ENCODE measurements around the gene PAFAH1B2.

Gene PAFAH1B2

DNA sequence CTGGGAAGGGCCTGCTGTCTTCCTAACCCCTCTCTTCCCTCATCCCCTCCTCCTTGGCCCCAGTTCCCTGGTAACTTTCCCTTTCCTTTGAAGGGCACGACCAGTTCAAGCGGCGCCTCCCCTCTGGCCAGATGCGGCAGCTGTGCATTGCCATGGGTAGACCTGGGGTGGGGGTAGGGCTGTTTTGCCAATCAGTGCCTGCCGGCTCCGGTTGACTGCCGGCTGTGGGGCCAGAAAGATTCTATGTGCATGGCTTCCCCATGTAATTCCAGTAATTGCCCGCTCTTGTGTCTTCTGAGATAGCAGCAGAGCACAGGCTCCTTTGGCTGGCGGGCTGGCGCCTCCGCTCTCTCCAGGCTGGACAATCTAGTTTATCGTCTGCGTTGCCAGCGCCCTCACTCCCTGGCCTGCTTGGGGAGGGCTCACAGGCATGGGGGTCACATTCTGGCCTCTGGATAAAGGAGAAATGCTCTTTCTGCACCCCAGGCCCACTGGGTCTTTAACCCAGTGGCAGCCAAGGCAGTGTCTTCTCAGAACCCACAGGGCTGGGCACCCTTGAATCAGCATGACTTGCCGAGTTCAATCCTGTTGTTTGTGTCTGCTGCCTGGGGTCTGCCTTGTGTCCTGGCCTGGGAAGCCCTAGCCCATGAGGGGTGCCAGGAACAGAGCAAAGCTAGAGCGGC, 43.9 kb downstream of the PAFAH1B2 start:
- DNase-seq (ENCODE audit: low spot score) = no peak

DNA sequence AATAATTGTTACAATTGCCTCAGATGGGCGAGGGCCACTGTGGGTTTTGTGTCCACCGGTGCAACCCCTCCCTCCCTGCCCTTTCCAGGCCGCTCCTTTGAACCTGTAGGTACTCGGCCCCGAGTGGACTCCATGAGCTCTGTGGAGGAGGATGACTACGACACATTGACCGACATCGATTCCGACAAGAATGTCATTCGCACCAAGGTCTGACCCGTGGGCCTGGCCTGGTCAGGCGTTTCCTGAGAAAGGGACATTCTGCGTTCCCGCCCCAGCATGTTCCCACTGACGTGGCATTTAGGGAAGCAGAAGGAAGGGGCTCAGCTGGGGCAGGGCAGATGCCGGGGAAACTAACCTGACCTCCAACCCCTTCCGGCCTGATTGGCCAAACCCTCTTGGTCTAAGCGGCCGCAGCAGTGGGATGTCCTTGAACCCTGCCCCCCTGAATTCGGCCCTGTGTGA, 44.6 kb downstream of the PAFAH1B2 start:
- FAIRE-seq (no peak), DNase-seq (ENCODE audit: low spot score) (no peak)

More for the DNA sequence above, 43.9 kb downstream of the PAFAH1B2 start:
- FAIRE-seq = no peak

DNA sequence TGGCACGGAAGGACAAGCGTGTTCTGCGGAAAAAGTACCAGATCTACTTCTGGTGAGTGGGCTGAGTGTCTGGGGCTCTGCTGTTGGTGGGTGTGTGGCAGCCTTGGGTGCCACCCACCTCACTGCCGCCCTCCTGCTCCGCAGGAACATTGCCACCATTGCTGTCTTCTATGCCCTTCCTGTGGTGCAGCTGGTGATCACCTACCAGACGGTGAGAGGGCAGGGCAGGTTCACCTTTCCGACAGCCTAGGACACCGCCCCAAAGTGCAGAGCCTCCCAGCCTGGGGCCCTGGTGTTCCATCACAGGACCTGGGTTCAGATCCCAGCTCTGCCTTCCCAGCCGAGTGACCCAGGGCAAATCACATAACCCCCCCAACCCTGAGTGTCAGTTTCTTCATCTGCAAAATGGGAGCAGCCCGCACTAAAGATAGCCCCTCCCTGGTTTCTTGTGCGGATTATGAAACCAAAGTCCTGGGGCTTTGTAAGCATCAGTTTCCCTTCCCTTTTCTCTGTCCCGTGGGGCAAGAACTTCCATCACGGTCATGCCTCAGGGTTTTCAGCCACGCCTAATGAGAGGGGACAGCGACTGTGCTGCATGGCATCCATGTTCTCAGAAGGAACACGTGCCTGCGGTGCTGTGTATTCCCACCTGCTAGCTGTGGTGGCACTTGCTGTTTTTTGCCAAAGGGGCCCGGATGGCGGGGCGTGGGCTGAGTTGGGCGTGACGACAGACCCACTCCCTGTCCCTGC, 45.3 kb downstream of the PAFAH1B2 start:
- DNase-seq (ENCODE audit: low spot score) = no peak
- FAIRE-seq = no peak

DNA sequence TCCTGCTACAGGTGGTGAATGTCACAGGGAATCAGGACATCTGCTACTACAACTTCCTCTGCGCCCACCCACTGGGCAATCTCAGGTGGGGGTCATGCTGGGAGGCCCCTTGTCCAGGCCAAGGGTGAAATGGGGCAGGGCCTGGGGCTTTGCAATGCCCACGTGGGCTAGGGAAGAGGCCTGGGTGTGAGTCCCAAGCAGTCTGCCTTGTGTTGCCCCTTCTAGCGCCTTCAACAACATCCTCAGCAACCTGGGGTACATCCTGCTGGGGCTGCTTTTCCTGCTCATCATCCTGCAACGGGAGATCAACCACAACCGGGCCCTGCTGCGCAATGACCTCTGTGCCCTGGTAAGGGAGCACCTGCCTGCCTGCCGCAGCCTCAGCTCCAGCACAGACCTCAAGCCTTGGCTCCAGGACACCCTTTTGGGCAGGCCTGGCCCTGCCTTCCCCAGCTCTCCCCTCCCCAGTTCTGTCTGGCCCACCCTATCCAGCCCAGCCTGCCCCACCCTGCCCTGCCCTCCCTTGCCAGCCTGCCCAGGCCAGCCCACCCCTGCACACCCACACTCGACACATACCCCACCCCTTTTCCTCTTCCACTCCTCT, 46.0 kb downstream of the PAFAH1B2 start:
- no peak for DNase-seq (ENCODE audit: low spot score)

DNA sequence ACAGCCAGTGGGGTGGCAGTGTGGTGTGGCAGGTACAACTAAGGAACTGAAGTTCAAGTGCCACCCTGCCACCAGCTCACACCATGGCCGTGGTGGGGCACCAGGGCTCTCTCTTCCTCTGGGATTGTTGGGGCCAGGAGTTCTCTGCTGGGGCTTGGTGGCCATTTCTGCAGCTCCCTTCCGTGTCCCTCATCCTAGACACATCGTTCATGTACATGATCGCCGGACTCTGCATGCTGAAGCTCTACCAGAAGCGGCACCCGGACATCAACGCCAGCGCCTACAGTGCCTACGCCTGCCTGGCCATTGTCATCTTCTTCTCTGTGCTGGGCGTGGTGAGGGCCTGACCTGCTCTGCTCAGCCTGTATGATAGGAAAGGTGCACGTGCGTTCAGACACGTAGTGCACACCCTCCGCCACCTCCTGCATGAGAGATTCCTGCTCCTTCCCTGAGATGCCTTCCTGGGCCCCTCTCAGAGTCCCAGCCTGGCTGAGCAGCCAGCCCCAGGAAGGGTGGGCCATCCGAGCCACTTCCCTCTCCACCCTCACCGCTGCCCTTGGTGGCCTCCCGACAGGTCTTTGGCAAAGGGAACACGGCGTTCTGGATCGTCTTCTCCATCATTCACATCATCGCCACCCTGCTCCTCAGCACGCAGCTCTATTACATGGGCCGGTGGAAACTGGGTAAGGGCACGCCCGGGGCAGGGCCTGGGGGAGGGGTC, 47.8 kb downstream of the PAFAH1B2 start:
- no peak for DNase-seq (ENCODE audit: low spot score)
- no peak for FAIRE-seq

More for the DNA sequence above, 46.0 kb downstream of the PAFAH1B2 start:
- no peak for FAIRE-seq

DNA sequence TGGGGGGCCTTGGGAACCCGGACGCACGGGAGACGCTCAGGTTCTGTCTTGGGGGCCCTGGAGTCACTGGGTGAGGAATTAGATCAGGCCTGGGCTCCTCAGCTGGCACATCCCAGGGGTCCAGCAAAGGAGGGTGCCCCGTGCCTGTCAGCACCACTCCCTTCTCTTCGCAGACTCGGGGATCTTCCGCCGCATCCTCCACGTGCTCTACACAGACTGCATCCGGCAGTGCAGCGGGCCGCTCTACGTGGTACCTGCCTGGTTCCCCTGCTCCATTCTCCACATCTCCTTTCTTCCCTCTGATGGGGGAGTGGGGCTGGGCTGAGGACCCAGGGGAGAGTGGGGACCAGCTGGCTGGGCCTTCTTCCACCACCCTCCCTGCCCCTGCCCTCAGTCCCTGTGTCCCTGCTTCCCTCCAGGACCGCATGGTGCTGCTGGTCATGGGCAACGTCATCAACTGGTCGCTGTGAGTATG, 48.4 kb downstream of the PAFAH1B2 start:
- no peak for DNase-seq (ENCODE audit: low spot score)
- FAIRE-seq = no peak

DNA sequence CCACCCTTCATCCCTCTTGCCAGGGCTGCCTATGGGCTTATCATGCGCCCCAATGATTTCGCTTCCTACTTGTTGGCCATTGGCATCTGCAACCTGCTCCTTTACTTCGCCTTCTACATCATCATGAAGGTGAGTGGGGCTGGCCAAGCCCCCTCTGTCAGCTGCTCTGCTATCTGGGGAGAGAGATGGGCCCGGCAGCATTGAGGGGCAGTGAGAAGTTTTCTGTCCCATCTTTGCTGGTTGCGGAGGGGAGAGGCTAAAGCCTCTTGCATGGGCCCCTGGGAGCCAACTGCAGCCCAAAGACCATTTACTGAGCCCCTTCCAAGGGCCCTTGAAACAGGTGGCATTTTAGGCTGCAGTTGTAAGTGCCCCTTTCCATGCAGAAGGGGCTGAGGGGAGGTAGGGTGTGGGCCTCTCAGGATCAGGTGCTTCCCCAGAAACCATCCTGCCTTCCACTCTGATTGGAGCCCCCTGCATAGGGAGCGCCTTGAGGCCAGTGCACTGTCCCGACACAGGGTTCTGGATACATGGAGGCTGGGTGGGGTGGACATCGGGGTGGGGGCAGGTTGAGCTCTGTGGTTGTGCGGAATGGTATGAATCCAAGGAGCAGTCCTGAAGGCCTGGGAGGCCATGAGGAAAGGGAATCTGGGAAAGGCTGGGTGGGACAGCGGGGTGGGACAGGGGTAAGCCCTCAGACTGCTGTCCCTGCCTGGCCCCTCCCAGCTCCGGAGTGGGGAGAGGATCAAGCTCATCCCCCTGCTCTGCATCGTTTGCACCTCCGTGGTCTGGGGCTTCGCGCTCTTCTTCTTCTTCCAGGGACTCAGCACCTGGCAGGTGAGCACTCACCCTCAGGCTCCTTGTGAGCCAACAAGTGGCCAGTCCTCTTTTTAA, 49.3 kb downstream of the PAFAH1B2 start:
- no peak for FAIRE-seq
- no peak for DNase-seq (ENCODE audit: low spot score)

DNA sequence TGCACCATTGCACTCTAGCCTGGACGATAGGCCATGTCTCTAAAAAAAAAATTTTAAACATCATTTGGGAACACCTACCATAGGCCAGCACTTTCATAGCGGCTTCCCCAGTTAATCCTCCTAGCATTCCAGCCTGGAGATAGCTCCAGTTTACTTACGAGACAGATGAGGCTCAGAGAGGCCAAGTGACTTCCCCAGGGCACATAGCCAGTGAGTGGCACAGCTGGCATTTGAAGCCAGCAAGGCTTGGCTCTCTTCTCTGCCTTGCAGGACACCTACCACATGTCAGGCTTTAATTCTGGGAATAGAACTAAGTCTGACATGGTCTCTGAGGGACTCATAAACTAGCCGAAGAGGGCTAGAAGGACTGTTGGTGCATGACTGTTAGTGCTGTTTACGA, 50.2 kb downstream of the PAFAH1B2 start:
- no peak for FAIRE-seq

DNA sequence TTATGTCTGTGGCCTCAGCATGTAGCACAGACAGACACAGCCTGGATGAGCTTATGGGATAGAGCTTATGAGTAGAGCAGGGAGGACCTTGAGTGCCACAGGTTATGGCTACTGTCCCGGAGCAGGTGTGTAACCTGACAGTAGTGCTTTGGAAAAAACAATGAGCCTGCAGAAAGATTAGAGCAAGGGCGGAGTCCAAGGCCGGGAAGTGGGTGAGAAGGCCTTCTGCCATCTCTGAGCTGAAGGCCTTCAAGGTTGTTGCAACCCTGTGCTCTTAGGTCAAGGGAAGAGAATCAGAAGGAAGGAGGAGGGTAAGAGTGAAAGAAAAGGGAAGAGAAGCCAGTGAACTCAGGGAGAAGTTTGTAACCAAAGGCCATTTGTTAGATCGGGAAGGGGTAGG, 51.2 kb downstream of the PAFAH1B2 start:
- FAIRE-seq = no peak

More for the DNA sequence above, 50.2 kb downstream of the PAFAH1B2 start:
- DNase-seq (ENCODE audit: low spot score) = no peak

DNA sequence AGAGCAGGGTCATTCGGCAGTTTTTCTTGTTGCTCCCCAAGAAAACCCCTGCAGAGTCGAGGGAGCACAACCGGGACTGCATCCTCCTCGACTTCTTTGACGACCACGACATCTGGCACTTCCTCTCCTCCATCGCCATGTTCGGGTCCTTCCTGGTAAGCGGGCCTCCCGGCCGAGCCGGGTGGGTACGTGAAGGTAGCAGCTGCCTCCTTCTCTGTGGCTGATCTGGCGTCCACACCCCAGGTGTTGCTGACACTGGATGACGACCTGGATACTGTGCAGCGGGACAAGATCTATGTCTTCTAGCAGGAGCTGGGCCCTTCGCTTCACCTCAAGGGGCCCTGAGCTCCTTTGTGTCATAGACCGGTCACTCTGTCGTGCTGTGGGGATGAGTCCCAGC, 51.7 kb downstream of the PAFAH1B2 start:
- FAIRE-seq (no peak), DNase-seq (ENCODE audit: low spot score) (no peak)

More for the DNA sequence above, 51.2 kb downstream of the PAFAH1B2 start:
- no peak for DNase-seq (ENCODE audit: low spot score)

DNA sequence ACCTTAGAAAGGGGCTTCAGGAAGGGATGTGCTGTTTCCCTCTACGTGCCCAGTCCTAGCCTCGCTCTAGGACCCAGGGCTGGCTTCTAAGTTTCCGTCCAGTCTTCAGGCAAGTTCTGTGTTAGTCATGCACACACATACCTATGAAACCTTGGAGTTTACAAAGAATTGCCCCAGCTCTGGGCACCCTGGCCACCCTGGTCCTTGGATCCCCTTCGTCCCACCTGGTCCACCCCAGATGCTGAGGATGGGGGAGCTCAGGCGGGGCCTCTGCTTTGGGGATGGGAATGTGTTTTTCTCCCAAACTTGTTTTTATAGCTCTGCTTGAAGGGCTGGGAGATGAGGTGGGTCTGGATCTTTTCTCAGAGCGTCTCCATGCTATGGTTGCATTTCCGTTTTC, 52.9 kb downstream of the PAFAH1B2 start:
- FAIRE-seq (no peak), DNase-seq (ENCODE audit: low spot score) (no peak)

DNA sequence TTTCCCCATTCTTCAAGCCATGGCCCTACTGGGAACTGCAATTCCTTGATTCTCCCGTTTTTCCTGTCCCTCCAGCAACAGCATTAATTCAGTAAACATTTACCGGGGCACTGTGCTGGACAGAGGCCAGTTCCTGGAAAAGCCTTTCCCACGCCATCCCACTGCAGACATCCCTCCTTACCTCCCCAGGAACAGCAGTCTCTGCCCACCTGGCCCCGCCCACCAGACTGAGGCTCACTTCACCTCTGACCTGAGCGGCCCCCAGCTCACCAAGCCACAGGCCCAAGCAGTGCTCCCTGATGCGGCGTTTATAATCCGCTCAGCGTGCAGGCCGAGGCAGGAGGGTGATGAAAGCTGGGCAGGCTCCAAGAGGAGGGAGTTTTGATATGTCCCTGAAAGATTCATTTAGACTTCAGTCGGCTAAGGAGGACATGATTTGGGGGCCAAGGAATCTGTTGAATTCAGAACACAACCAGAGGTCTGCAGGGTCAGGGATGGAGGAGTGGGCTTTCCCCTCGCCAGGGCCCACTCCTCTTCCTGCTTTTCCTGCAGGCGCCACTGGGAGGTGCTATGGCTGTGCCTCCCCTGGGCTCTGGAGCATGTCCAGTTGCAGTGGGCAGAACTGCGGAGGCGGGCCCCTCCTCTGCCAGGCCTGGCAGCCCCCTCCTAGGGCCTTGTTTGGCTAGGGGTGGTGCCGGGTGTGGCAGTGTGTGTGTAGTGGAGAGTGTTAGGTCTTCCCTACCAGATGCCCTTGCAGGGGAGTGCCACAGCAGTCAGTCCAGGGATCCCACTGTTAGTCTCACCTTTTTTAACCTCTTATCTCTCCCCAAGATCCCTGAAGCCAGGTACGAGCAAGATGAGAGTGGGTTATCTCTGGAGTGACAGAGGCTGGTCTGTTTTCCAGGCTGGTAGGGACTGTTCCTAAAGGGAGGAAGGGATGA, 53.7 kb downstream of the PAFAH1B2 start:
- no peak for DNase-seq (ENCODE audit: low spot score)
- no peak for FAIRE-seq

DNA sequence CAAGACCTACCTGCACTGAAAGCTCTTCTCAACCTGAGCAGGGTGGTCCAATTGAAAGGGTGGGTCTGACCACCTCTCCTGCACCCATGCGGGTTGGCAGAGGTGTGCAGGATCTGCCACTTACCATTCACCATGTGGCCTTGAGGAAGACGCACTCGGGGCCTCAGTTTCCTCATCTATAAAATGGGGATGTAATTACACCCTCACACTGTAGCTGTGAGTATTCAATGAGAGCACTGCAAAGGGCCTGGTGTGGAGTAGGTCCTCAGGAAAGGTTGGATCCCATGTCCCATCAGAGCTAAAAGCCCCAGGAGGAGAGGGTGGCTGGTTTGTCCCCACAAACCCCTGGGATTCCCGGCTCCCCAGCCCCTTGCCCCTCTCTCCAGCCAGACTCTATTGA, 54.5 kb downstream of the PAFAH1B2 start:
- FAIRE-seq (no peak), DNase-seq (ENCODE audit: low spot score) (no peak)

DNA sequence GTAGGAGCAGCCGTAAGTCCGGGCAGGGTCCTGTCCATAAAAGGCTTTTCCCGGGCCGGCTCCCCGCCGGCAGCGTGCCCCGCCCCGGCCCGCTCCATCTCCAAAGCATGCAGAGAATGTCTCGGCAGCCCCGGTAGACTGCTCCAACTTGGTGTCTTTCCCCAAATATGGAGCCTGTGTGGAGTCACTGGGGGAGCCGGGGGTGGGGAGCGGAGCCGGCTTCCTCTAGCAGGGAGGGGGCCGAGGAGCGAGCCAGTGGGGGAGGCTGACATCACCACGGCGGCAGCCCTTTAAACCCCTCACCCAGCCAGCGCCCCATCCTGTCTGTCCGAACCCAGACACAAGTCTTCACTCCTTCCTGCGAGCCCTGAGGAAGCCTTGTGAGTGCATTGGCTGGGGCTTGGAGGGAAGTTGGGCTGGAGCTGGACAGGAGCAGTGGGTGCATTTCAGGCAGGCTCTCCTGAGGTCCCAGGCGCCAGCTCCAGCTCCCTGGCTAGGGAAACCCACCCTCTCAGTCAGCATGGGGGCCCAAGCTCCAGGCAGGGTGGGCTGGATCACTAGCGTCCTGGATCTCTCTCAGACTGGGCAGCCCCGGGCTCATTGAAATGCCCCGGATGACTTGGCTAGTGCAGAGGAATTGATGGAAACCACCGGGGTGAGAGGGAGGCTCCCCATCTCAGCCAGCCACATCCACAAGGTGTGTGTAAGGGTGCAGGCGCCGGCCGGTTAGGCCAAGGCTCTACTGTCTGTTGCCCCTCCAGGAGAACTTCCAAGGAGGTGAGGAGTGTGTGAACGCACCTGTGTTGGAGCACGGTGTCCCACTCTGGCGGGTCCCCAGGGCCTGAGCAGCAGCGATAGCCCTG, 55.2 kb downstream of the PAFAH1B2 start, which contains the start of gene TAGLN:
Gene TAGLN (plus strand): TSS at position 318 of the 863 bp plus-strand sequence. CDS start 3,644 bp downstream, outside the sequence.
- peak; percentile 5 for FAIRE-seq

DNA sequence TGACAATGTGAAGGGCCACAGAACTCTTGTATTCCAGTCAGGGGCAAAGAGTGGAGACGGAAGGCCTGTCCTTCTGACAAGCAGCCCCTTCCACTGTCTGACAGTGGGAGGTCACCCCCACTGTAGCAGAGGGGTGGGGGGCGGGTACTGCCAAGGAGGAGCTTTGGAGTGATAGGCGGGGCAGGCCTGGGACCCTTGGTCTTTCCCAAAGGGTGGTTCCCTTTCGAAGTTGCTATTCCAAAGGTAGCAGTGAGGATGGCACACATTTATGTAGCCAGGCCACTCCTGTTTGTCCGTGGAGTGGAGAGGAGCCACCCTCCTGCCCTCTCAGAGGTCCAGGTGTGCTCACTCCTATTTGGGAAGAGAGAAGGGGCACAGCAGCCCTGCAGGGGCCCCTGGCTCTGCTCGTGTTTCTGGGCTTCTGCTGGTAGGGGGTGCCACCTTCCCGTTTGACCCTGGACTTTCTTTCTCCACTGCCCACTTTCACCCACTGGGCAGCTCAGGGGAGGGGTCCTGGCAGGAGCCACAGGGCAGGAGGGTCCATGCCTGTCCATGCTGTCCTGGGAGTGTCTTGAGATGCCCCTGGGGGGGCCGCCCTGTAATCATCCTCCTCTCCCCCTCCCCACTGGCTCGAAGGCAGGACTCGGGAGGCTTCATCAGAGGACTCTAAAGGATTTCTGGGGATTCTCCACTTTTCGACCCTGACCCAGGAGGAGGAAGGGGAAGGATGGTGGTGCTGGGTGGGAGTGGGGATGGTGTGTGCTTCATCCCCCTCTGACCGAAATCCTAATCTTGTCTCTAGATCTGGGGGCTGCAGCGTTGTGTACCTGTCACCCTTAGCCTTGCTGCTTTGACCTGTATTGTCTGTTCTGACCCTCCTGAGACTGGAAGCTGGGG, 56.1 kb downstream of the PAFAH1B2 start:
- no peak for FAIRE-seq
- no peak for DNase-seq (ENCODE audit: low spot score)

More for the DNA sequence above, 55.2 kb downstream of the PAFAH1B2 start, which contains the start of gene TAGLN:
- peak; percentile 70 for DNase-seq (ENCODE audit: low spot score)

DNA sequence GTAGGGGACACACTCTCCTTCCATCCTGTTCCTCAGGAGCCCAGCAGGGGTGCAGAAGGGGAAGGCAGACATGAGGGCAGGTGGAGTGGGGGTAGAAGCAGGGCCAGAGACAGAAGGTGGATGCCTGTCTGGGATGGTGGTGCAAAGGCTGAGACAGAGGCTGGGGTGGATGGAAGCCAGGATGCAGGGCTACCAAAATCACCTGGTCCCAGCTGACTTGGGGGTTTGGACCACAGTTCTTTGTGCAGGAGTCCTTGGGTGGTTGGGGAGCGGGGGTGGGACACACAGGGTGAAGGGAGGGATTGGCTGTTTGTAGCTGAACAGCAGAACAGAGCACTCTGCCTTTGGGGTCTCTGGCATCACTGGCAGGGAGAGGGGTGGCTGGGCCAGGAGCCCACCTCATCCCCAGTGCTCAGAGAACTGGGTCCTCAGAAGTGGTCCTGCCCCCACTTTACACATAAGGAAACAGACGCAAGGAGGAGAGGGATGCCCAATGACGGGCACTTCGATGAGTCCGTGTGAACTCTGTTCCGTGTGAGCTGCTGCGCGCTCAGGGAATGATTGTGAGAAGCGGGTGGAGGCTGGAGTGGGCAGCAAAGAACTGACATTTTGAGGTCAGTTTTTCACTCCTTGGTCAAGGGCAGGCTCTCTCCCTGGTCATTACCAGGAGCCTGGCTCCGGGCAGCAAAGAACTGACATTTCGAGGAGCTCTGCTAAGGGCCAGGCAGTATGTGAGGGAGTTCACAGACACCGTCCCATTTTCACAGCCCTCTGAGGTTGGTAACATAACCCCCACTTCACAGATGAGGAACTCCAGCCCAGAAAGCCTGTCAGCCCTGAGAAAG, 56.9 kb downstream of the PAFAH1B2 start:
- FAIRE-seq (no peak), DNase-seq (ENCODE audit: low spot score) (no peak)

Data from urothelium cell line (cell line).